ENCODE results near the gene MYO1F. TPM values are rescaled to one million over a fixed set of nuclear protein-coding genes. Genes with fewer than 3 reads are reported as not detected.

Gene MYO1F
- total and polyA plus RNA-seq, 2 donors from 2014 or later = 1.7 to 35.8 TPM

- intact Hi-C loops (cut with DNase I) = loop anchor here (10.0 kb wide), 1 partner anchor 85 kb away; the partner anchor contains the start of gene MARCHF2
- FAIRE-seq = no peak
- H3K4me3 ChIP-seq (ENCODE audit: low read length in 3 of 3) = no peak overlapping the region
- H3K27ac ChIP-seq (ENCODE audit: low read depth in 2 of 2, low read length in 2 of 2) = no peak overlapping the region
- no peak overlapping the region for H3K9ac ChIP-seq (ENCODE audit: low read length in 3 of 3)
- H3K4me1 ChIP-seq (ENCODE audit: control insufficient read depth in 2 of 3, insufficient read depth in 2 of 3, low read depth in 1 of 3, low read length in 3 of 3) = no peaks in the 10 kb centered on the region
- no peak for DNase-seq
- no peaks in the 10 kb centered on the region for H3K27me3 ChIP-seq (ENCODE audit: control insufficient read depth, insufficient read depth, low read length)
- no peaks in the 10 kb centered on the region for H3K9me3 ChIP-seq (ENCODE audit: control insufficient read depth in 2 of 3, insufficient read depth in 1 of 3, low read length in 3 of 3)
- no peak for TF ChIP-seq CTCF (IDR thresholded peaks at IDR 0.05; ENCODE audit: borderline replicate concordance, extremely low read depth, insufficient read depth)
- no peaks in the 10 kb centered on the region for H3K36me3 ChIP-seq (ENCODE audit: control insufficient read depth in 2 of 3, insufficient read depth in 3 of 3, low read length in 3 of 3)
These were observed 77.1 kb downstream of the MYO1F start for GRCh38 chr19:8500158-8500557.

- Histone ChIP-seq H3K27ac (ENCODE audit: low read depth in 2 of 2, low read length in 2 of 2) (no peak overlapping the region), H3K4me3 (ENCODE audit: low read length in 3 of 3) (no peak overlapping the region), H3K9ac (ENCODE audit: low read length in 3 of 3) (no peak overlapping the region), H3K9me3 (ENCODE audit: control insufficient read depth in 2 of 3, insufficient read depth in 1 of 3, low read length in 3 of 3) (no peaks in the 10 kb centered on the region), H3K4me1 (ENCODE audit: control insufficient read depth in 2 of 3, insufficient read depth in 2 of 3, low read depth in 1 of 3, low read length in 3 of 3) (no peaks in the 10 kb centered on the region), H3K36me3 (ENCODE audit: control insufficient read depth in 2 of 3, insufficient read depth in 3 of 3, low read length in 3 of 3) (no peaks in the 10 kb centered on the region), H3K27me3 (ENCODE audit: control insufficient read depth, insufficient read depth, low read length) (no peaks in the 10 kb centered on the region)
- FAIRE-seq (no peak), DNase-seq (no peak)
- intact Hi-C loops (cut with DNase I) = no loop called here
- TF ChIP-seq CTCF (IDR thresholded peaks at IDR 0.05; ENCODE audit: borderline replicate concordance, extremely low read depth, insufficient read depth) = no peak
These were observed 78.0 kb downstream of the MYO1F start for GRCh38 chr19:8499048-8499833.

- H3K4me3 ChIP-seq (ENCODE audit: low read length in 3 of 3) = no peak overlapping the region
- no peak overlapping the region for H3K9ac ChIP-seq (ENCODE audit: low read length in 3 of 3)
- intact Hi-C loops (cut with DNase I) = no loop called here
- DNase-seq (no peak), FAIRE-seq (no peak)
- H3K4me1 ChIP-seq (ENCODE audit: control insufficient read depth in 2 of 3, insufficient read depth in 2 of 3, low read depth in 1 of 3, low read length in 3 of 3) = no peaks in the 10 kb centered on the region
- no peaks in the 10 kb centered on the region for H3K9me3 ChIP-seq (ENCODE audit: control insufficient read depth in 2 of 3, insufficient read depth in 1 of 3, low read length in 3 of 3)
- H3K36me3 ChIP-seq (ENCODE audit: control insufficient read depth in 2 of 3, insufficient read depth in 3 of 3, low read length in 3 of 3) = no peaks in the 10 kb centered on the region
- TF ChIP-seq CTCF (IDR thresholded peaks at IDR 0.05; ENCODE audit: borderline replicate concordance, extremely low read depth, insufficient read depth) = no peak
- no peak overlapping the region for H3K27ac ChIP-seq (ENCODE audit: low read depth in 2 of 2, low read length in 2 of 2)
- no peaks in the 10 kb centered on the region for H3K27me3 ChIP-seq (ENCODE audit: control insufficient read depth, insufficient read depth, low read length)
These were observed 78.9 kb downstream of the MYO1F start for GRCh38 chr19:8498295-8498694.
